NCI-H510A treated with DMSO at 0.1 percent for 48 hours (cell line): Measurements from ENCODE around the gene ZKSCAN8.

Experiments
- DNase-seq: peaks from one replicate; lab custom pipeline; 2025; lab: John Stamatoyannopoulos, UW

Gene ZKSCAN8

DNA sequence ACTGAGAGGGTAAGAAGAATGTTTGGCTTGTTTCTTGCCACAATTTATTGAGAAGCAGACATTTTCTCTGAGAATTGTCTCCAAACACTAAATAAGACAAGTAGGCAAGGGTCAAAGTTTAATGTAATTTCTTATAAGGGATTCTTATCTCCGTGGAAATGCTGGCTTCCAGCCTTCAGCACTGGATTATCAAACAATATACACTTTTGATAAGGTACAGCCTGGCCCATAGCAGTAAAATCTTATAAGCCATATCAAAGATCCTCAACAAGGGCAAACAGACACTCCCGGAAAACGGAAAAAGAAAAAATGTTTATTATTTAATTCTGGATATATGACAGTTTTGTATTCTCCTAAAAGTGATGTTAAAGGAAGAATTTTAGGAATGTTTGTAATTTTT, 64.8 kb downstream of the ZKSCAN8 start:
- DNase-seq = no peak

DNA sequence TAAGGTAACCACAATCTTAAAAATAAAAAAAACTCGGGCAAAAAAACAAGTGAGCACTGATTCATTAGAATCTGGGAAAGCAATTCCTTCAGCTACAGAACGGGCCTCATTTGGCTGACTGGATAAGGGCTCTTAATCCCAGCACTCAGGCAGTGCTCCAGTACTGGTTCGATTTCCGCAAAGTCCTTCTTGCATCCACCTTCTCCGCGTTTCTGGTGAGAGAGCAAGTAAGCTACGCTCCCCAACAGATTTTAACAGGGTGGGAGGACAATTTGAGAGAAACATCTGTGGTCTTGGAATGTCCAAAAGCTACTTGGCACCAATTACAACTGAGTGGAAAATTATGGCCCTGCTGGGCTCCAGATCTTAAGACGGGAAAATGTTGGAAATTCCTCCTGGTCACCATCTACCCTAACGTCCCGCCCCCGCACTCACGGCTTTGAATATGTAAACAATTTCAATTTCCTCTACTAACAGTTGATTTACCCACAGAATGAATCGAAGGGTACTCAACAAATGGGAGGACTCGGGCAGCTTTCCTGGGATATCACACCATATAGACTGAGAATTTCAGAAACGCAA, 65.3 kb downstream of the ZKSCAN8 start:
- no peak for DNase-seq

DNA sequence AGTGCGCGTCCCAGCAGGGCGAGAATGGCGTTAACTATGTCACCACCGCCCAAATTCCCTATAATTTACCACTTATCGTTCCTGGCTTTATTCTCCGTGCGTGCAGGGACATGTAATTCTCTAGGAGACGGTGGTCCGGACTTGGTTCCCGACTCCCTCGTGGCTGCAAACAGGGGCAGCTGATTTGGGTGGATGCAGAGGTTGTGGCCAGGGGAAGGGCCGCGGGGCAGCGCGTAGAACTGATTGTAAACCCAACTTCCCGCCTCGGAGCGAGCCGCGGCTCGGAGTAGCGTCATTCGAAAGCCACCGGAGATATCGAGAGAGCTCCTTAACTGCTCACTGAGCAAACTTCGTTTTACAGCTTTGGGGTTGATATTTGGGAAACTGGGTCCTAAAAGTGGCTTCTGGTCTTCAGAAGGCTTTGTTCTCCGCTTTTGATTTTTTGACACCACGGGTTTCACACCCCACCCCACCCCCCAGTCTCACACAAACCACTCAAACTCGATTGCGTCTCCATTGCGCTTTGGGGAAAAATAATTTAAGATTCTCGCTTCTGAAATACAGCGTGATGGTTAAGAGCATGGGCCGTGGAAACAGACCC, 65.9 kb downstream of the ZKSCAN8 start:
- no peak for DNase-seq

DNA sequence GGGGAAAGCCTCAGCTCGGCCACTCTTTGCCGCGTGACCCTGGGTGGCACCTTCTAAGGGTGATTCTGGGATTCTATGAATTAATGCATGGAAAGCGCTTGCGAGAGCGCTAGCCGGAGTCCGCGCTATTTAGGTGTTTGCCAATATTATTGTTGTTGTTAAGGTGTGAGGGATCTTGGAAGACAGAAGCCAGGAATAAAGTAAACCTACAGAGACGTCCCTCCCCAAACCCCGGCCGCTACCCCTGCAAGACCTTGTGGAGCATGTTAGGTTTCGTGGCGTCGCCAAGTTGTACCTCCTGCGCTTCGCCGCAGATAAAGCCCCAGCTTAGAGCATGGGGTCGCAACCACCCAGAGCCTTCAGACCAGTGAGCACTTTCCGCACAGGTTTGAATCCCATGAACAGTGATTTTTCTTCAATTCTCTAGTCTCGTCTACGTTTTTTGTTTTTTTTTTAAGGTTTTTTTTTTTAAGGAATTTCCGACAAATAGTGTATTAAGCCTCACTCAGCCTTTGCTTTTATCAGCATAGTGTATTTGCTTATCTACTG, 66.5 kb downstream of the ZKSCAN8 start:
- DNase-seq = no peak
